Stimulated activated effector memory CD8-positive, alpha-beta T cell treated with anti-CD3 and anti-CD28 coated beads, Interleukin-12 subunit alpha, Interleukin-12 subunit beta, amount 100 ng/mL, for 72 hours (primary cell): Measurements from ENCODE around the gene CAMK2D.
A peak's percentile ranks its signal among the peaks of the same experiment; 100 is the strongest.
"Not testable (repeated sequence)": the region's sequence is repeated elsewhere in the genome, so short reads cannot be mapped to it uniquely, and the experiment has no call there.

Experiments used
- ATAC-seq: fragments of 150-1000 bp; cut with Tn5 transposase; 2 replicates; pipeline ENCODE4 v1.10.0; 2021
- DNase-seq, 2 donors: peaks; one replicate each; pipeline ENCODE4 v3.0.0; 2021 to 2022; ENCODE audit warnings: low spot score in 2 of 2
- H3K27ac Mint-ChIP-seq: one replicate; pipeline ENCODE4 v1.8.0; 2022; ENCODE audit warnings: mild to moderate bottlenecking, mixed read lengths
- H3K36me3 Mint-ChIP-seq: one replicate; pipeline ENCODE4 v1.8.0; 2022; ENCODE audit warnings: mild to moderate bottlenecking, mixed read lengths
- H3K4me1 Mint-ChIP-seq: one replicate; pipeline ENCODE4 v1.8.0; 2022; ENCODE audit warnings: mixed read lengths
- H3K4me3 Mint-ChIP-seq: one replicate; pipeline ENCODE4 v1.8.0; 2022; ENCODE audit warnings: mild to moderate bottlenecking, mixed read lengths
- H3K9me3 Mint-ChIP-seq: one replicate; pipeline ENCODE4 v1.8.0; 2022; ENCODE audit warnings: mixed read lengths

Gene CAMK2D

DNA sequence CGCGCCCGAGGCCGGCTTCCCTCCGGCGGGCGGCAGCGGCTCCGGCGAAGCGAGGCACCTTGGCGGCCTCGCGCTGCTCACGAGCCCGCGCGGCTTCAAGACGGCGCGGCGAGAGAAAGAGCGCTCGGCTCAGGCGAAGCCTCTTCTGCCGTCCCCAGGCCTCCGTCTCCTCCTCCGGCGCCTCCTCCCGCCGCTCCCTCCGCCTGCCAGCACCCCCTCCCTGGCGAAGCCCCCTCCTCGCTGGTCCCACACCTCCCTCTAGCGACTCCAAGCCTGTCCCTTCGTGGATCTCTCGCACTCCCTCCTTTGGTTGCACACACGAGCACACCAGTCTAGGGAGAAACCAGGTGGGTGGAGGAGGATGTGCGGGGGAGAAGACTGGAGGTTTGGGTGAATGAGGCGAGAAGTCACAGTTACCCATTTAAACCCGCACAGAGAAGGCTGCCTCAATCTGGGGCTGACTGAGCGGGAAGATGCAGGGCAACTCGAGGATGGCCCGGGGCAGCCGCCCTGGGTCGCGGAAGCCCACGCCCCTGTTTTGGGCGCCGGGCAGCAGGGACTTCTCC is at the start of gene CAMK2D:
CAMK2D (minus strand) TSS at position 119 of the 566 bp plus-strand sequence. CDS start 670 bp downstream, outside the sequence.
- DNase-seq, result peak; percentile 78 to 90
- Mint-ChIP-seq H3K4me1 (peaks cover 28% of the 10 kb centered on the region), H3K4me3 (peak within 1 kb of the TSS; percentile 91), H3K9me3 (no peaks in the 10 kb centered on the region), H3K27ac (peak within 1 kb of the TSS; percentile 95), H3K36me3 (peaks cover 54% of the 10 kb centered on the region)
- peak; percentile 67 for ATAC-seq

DNA sequence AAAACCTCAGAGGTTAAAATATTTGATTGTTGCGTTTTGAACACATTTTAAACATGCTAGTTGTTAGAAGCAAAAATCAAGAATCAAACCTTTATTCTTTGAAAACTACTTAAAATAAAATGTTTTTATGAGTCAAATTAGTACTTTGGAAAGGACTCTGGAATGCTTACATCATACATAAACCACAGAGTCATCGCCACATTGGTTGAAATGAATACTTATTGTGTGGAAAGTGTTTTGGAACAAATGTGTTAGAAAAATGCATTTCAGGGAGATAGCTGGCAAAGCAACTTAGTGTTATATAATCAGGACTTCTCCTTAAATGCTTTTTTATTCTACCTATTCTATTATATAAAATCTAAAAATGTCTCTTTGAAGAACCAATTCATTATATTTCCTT is 49.4 kb upstream of the CAMK2D start:
- H3K27ac Mint-ChIP-seq, result no peak overlapping the region
- no peak overlapping the region for H3K4me3 Mint-ChIP-seq
- ATAC-seq, result no peak
- DNase-seq, result no peak
- H3K36me3 Mint-ChIP-seq, result no peaks in the 10 kb centered on the region
- no peaks in the 10 kb centered on the region for H3K9me3 Mint-ChIP-seq
- H3K4me1 Mint-ChIP-seq, result no peaks in the 10 kb centered on the region

DNA sequence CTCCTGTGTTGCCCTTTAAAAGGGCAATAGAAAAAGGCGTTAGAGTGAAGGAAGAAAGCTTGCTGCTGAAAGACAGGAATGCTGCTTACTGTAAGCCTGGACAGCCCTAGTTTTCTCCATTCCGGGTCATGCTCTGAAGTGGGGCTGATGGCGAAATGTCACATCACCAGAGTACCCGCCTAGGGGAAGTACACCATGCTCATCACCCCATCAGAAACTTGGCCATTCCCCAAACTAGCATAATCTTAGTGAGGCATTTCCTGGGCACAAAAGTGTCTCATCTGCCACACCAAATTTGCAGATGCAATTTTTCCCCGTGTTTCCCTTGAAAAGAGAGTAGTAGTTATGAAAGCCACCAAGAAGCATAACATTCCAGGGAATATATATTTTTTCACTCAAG is 47.8 kb upstream of the CAMK2D start:
- Mint-ChIP-seq H3K4me3 (no peak overlapping the region), H3K27ac (no peak overlapping the region), H3K36me3 (no peaks in the 10 kb centered on the region), H3K4me1 (no peaks in the 10 kb centered on the region), H3K9me3 (no peaks in the 10 kb centered on the region)
- ATAC-seq, result peak; percentile 61
- no peak for DNase-seq

DNA sequence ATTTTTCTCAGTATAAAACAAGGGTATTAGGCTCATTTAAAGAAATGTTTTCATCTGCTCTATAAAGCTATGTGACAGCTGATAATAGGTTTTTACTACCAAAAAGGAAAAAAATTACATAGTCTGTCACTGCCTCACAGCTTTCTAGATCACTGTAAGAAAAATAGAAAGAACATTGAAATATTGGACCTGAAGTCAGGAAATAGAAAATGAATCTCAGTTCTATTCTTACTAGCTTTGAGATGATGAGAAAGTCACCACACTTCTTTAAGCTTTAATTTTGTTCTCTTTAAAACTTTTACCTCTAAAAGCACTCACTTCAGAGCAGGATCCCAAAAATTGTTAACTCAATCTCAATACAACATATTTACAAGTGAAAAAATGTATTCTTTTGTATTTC is 45.3 kb upstream of the CAMK2D start:
- no peak overlapping the region for H3K4me3 Mint-ChIP-seq
- H3K27ac Mint-ChIP-seq, result no peak overlapping the region
- ATAC-seq (no peak), DNase-seq (no peak)
- H3K9me3 Mint-ChIP-seq, result no peaks in the 10 kb centered on the region
- no peaks in the 10 kb centered on the region for H3K36me3 Mint-ChIP-seq
- H3K4me1 Mint-ChIP-seq, result no peaks in the 10 kb centered on the region

DNA sequence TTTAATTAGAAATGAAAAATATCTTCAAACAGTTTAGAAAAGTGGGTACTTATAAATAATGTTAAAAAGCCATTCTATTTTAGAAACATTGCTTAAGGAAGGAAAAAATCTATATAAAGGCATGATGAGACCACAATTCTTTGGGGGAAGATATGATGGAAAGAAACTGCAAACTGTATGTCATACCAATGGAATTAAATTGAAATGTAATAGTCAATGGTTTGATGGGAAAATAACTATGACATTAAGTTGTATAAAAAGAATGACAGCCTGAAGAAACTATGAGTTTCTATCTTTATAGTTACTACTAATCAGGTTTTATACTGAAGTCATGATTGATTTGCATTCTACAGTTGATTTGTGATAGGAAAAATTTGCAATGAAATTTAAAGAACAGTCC is 40.3 kb upstream of the CAMK2D start:
- H3K9me3 Mint-ChIP-seq, result no peaks in the 10 kb centered on the region
- no peak overlapping the region for H3K4me3 Mint-ChIP-seq
- ATAC-seq (no peak), DNase-seq (no peak)
- no peak overlapping the region for H3K27ac Mint-ChIP-seq
- no peaks in the 10 kb centered on the region for H3K36me3 Mint-ChIP-seq
- H3K4me1 Mint-ChIP-seq, result no peaks in the 10 kb centered on the region

DNA sequence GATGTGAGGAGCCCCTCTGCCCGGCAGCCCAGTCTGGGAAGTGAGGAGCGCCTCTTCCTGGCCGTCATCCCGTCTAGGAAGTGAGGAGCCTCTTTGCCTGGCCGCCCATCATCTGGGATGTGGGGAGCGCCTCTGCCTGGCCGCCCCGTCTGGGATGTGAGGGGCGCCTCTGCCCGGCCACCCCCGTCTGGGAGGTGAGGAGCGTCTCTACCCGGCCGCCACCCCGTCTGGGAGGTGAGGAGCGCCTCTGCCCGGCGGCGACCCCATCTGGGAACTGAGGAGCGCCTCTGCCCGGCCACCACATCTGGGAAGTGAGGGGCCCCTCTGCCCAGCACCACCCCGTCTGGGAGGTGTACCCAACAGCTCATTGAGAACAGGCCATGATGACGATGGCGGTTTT is 34.8 kb upstream of the CAMK2D start:
- DNase-seq, ATAC-seq, H3K4me1 Mint-ChIP-seq, H3K4me3 Mint-ChIP-seq, H3K27ac Mint-ChIP-seq, H3K36me3 Mint-ChIP-seq: not testable (repeated sequence)
- peaks cover 14% of the 10 kb centered on the region for H3K9me3 Mint-ChIP-seq

DNA sequence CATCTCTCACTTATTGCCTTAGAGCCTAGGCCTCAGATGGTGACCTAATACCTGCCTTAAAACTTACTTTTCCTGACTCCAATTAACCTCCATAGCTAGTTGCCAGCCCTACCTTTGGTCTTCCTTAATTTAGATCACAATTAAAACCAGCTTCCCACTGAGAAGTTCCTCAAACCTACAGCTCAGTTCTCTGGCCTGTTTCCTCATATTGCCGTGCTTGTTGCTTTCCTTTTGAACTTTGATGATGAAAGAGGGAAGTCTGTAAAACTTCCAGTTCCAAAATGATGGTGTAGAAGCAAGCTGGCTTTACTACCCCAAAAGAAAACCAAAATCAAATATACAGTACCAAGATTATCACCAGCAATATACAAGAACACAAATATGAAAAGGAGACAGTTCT is 28.9 kb upstream of the CAMK2D start:
- DNase-seq (no peak), ATAC-seq (no peak)
- H3K36me3 Mint-ChIP-seq, result no peaks in the 10 kb centered on the region
- no peak overlapping the region for H3K27ac Mint-ChIP-seq
- H3K4me1 Mint-ChIP-seq, result no peaks in the 10 kb centered on the region
- no peak overlapping the region for H3K4me3 Mint-ChIP-seq
- peaks cover 18% of the 10 kb centered on the region for H3K9me3 Mint-ChIP-seq

DNA sequence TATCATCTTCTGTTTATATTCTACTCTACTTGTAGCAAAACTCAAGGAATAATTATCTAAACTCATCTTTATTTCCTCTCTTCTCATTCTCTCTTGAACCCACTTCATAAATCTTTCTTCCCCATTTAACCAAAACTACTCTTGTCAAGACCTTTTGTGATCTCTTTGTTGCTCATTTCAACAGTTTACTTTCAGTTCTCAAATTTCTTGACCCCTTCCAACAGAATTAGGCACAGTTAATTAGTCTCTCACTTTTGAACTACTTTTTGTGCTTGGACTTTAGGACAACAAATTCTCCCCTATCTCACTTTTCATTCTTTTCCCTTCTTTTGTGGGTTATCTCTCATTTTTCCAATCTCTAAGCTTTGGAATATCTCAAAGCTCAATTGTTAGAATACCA is 27.4 kb upstream of the CAMK2D start:
- peaks cover 11% of the 10 kb centered on the region for H3K4me1 Mint-ChIP-seq
- no peak overlapping the region for H3K4me3 Mint-ChIP-seq
- H3K27ac Mint-ChIP-seq, result no peak overlapping the region
- DNase-seq (no peak), ATAC-seq (no peak)
- H3K36me3 Mint-ChIP-seq, result no peaks in the 10 kb centered on the region
- peaks cover 17% of the 10 kb centered on the region for H3K9me3 Mint-ChIP-seq

DNA sequence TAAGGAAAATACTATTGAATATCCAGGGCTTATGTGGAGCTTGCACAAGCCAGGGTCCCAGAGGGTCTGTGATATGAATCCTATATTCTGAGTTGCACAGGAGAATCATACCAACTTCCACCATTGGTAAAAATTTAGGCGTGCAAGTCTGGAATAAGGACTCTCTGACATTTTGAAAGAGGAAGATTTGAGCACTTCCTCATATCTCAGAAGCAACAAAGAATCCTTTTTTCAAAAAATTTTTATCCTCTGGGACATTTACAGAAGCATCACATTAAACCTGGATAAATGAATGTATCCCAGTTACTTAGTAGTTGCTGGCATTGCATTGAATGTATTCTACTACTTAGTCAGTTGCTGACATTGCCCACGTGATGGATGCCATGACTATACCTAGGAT is 24.2 kb upstream of the CAMK2D start:
- H3K36me3 Mint-ChIP-seq, result no peaks in the 10 kb centered on the region
- no peak overlapping the region for H3K4me3 Mint-ChIP-seq
- DNase-seq (no peak), ATAC-seq (no peak)
- H3K9me3 Mint-ChIP-seq, result no peaks in the 10 kb centered on the region
- peaks cover 18% of the 10 kb centered on the region for H3K4me1 Mint-ChIP-seq
- H3K27ac Mint-ChIP-seq, result no peak overlapping the region

DNA sequence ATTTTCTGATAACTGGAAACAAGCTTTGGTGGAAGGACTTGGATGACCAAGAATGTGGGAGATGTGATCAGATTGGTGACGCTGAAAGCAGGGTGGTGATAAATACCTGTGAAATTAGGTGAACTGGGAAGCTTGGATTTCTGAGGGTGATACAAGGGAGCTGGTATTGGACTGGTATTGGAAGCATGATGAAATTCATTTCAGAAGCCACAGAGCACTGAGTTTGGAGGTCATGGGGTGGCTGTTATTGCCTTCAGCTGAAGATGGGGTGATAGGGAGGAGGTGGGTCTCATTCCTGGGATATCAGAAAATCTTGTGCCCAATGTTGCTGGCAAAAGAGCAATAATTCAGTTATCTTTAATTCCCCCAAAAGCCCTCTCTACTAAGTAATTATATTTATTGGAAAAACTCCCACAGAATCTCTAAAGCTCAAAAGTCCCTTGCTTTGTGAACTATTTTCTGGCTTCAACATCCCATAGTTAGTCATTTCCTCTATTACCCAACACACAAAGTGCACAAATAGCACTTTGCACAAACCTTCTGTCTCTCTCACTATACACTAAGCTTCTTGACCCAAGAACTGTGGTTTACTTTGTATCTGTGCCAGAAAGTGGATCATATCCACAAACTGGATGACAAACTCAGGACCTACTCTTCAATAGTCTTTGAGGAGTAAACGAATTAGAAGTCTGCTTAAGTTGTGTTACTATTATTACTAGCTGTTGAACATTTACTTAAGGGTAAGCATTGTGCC is 23.1 kb upstream of the CAMK2D start:
- Mint-ChIP-seq H3K4me3 (no peak overlapping the region), H3K27ac (no peak overlapping the region), H3K9me3 (no peaks in the 10 kb centered on the region), H3K4me1 (peaks cover 18% of the 10 kb centered on the region), H3K36me3 (no peaks in the 10 kb centered on the region)
- DNase-seq, result no peak
- peak; percentile 93 for ATAC-seq

DNA sequence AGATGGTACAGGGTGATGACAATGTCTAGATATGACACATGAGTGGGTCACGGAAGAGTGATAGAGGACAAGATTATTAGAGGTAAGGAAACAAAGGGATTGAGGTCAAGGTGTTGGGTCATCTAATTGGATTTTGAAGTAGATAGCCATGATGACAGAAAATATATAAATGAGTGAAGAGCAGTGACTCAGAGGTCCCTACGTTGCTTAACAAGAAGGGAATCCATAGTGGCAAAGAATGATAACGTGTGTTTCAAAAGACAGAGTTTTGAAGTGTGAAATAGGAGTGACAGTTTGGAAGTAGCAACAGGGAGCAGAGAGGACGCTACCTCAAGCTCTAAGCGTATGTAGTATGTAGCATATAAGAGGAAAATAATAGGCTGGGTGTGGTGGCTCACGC is 22.2 kb upstream of the CAMK2D start:
- no peak overlapping the region for H3K27ac Mint-ChIP-seq
- H3K36me3 Mint-ChIP-seq, result no peaks in the 10 kb centered on the region
- no peak for ATAC-seq
- no peak for DNase-seq
- H3K4me1 Mint-ChIP-seq, result peaks cover 18% of the 10 kb centered on the region
- no peak overlapping the region for H3K4me3 Mint-ChIP-seq
- no peaks in the 10 kb centered on the region for H3K9me3 Mint-ChIP-seq

DNA sequence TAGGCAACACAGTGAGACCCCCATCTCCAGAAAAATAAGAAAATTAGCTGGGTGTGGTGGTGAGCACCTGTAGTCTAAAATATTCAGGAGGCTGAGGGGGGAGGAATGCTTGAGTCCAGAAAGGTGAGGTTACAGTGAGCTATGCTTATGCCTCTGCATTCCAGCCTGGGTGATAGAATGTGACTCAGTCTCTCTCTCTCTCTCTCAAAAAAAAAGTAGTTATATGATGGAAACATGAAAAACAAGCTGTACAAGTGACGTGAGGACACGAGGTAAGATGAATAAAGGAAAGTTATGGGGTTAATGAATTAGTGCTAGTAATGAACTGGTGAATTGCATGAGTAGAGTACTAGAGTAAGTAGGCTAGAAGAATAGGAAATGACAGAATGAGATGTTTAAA is 21.8 kb upstream of the CAMK2D start:
- no peak overlapping the region for H3K27ac Mint-ChIP-seq
- H3K4me1 Mint-ChIP-seq, result peaks cover 18% of the 10 kb centered on the region
- no peaks in the 10 kb centered on the region for H3K36me3 Mint-ChIP-seq
- DNase-seq, result no peak
- H3K4me3 Mint-ChIP-seq, result no peak overlapping the region
- no peak for ATAC-seq
- H3K9me3 Mint-ChIP-seq, result no peaks in the 10 kb centered on the region

DNA sequence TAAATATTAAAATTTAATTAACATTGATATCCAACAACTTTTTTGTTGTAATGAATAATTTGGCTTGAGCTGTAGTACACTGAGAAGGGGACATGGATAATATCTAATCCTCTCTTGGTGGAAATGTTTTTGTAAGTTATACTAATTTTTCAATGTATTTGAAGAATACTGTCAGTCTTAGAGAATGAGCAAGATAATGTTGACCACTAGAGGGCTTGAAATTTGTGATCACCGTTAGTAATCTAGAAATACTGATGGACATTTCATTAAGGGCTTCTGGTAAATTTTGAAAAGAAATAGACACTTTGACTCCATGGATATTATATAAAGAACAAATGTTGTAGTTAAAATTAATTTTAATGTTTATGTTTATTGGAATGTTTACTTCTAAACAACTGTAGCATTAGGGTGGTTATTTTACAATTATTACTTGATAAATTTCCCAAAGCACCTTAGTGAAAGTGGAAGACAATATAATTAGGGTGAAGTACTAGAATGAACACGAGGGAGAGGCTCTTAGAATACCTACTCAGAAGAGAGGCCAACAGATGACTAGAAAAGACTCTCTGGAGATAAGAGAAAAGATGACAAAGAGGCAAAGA is 20.0 kb upstream of the CAMK2D start:
- H3K36me3 Mint-ChIP-seq, result no peaks in the 10 kb centered on the region
- ATAC-seq, result no peak
- no peak overlapping the region for H3K27ac Mint-ChIP-seq
- no peak for DNase-seq
- H3K4me3 Mint-ChIP-seq, result no peak overlapping the region
- peaks cover 18% of the 10 kb centered on the region for H3K4me1 Mint-ChIP-seq
- no peaks in the 10 kb centered on the region for H3K9me3 Mint-ChIP-seq

DNA sequence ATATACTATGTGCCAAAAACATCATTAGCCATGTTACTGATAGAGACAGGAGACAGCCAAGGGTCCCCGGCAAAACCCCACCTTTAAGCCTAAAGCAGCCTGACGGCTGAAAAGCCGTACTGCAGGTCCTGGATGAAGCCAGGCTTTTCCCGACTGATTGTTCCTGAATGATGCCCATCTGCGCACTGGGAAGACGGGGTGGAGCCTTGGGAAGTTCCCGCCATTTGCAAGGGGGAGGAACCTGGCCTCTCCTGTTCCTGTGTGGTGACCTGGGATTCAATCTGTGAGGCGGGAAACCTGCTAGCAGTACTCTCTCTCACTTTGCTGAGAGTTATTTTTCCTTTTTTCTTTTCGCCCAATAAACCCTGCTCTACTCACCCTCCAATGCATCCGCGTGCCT is 15.1 kb upstream of the CAMK2D start:
- H3K4me1 Mint-ChIP-seq, result peaks cover 7% of the 10 kb centered on the region
- H3K36me3 Mint-ChIP-seq, result no peaks in the 10 kb centered on the region
- no peaks in the 10 kb centered on the region for H3K9me3 Mint-ChIP-seq
- ATAC-seq (no peak), DNase-seq (no peak)
- no peak overlapping the region for H3K4me3 Mint-ChIP-seq
- H3K27ac Mint-ChIP-seq, result no peak overlapping the region

DNA sequence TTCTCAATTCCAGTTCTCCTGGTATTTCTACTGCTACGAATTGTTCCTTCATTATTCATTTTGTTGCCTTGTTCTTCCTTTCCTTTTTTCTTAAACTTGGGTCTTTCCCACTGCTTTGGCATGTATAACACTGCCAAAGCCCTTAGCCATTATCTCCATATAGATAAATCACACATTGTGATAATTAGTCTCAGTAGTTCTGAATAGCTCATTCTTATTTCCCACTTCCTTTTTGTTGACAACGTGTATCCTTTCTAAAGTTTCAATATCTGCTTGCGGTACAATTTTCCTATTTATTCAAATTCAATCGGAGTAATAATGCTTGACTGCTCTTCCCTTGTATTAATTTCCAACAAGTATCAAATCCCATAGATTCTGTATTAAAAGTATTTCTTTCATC is 14.5 kb upstream of the CAMK2D start:
- no peaks in the 10 kb centered on the region for H3K9me3 Mint-ChIP-seq
- H3K27ac Mint-ChIP-seq, result no peak overlapping the region
- H3K36me3 Mint-ChIP-seq, result no peaks in the 10 kb centered on the region
- H3K4me3 Mint-ChIP-seq, result no peak overlapping the region
- no peak for DNase-seq
- peaks cover 7% of the 10 kb centered on the region for H3K4me1 Mint-ChIP-seq
- no peak for ATAC-seq

DNA sequence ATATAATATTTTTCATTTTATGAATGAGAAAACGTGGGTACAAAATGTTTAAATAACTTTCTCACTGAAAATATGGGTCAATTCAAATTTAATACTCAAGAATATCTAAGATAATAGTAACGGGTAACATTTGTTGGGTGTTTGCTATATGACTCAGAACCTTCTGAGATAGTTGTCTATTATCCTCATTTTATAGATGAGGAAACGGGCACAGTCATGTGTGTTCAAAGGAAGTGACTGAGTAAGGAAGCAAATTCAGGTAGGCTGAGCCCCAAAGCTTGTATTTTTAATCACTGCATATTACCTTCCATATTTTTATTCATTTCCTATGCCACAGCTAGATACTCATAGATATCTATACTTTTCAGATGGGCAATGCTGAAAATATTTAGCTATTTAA is 12.2 kb upstream of the CAMK2D start:
- no peak for ATAC-seq
- Mint-ChIP-seq H3K9me3 (no peaks in the 10 kb centered on the region), H3K4me1 (peaks cover 12% of the 10 kb centered on the region), H3K36me3 (no peaks in the 10 kb centered on the region), H3K4me3 (peak overlapping the region; percentile 54), H3K27ac (no peak overlapping the region)
- DNase-seq, result no peak
